ENCODE measurements around the gene KDM4B. TPM values are rescaled to one million over a fixed set of nuclear protein-coding genes. Genes with fewer than 3 reads are reported as not detected.

KDM4B gene
- total and polyA plus RNA-seq, 9 of the 15 experiments (the other 6 are each of a cell fraction or from before 2014, with no cell fraction given), result 0.21 to 29.9 (median 7.3) TPM

GRCh38 chr19:5063873-5064645 is 95.1 kb downstream of the KDM4B start:
- Histone ChIP-seq H2AFZ (ENCODE audit: low read depth, low read length) (no peak overlapping the region), H3K27me3 (ENCODE audit: control insufficient read depth in 2 of 2, insufficient read depth in 2 of 2, low read length in 2 of 2) (no peaks in the 10 kb centered on the region), H3K79me2 (ENCODE audit: control insufficient read depth, insufficient read depth, low read length) (no peaks in the 10 kb centered on the region), H3K27ac (ENCODE audit: extremely low read depth, low read depth, low read length) (no peak overlapping the region), H3K9ac (ENCODE audit: insufficient read depth in 1 of 2, low read depth in 2 of 2, low read length in 2 of 2) (no peak overlapping the region; a peak in 1 of 4 replicates), H3K9me3 (replicated peaks; ENCODE audit: control insufficient read depth, insufficient read depth, low read depth, low read length) (0 out of 2 replicates have a peak, but pooled peaks cover 6% of the 10 kb centered on the region), H3K4me2 (ENCODE audit: insufficient read depth, low read length) (no peak overlapping the region), H4K20me1 (replicated peaks; ENCODE audit: control insufficient read depth, insufficient read depth, low read length) (no peaks in the 10 kb centered on the region), H3K4me1 (replicated peaks in 1 of 2; ENCODE audit: control insufficient read depth in 2 of 2, insufficient read depth in 2 of 2, low read length in 2 of 2) (peaks cover 0 to 10% of the 10 kb centered on the region in 2 experiments; a peak in 1 of 5 replicates), H3K4me3 (no peak overlapping the region), H3K36me3 (ENCODE audit: control insufficient read depth, insufficient read depth, low read length) (peaks cover 5% of the 10 kb centered on the region; the same call in 2 of the 3 replicates), H3K9me1 (ENCODE audit: control insufficient read depth, insufficient read depth, low read length) (peaks cover 3% of the 10 kb centered on the region)
- ATAC-seq (no peak), FAIRE-seq (no peak), DNase-seq (ENCODE audit: extremely low read depth in 1 of 4, low spot score in 3 of 4) (no peak)
- in situ Hi-C loops (cut with MboI), result no loop called here
- ChIA-PET POLR2A (interaction anchor here (0.7 kb wide), 1 partner anchor 9 kb away, joined by 5 read pairs; no protein-coding TSS in a partner anchor), CTCF (ENCODE audit: low intra/inter-chr PET ratio) (no interaction called here)
- TF ChIP-seq HDAC1 (IDR thresholded peaks at IDR 0.05), result no peak
- TF ChIP-seq ZBTB12 (CRISPR knock-in tag; IDR thresholded peaks at IDR 0.05), result no peak
- no peak for TF ChIP-seq NFIC (IDR thresholded peaks at IDR 0.05)
- no peak for TF ChIP-seq CHCHD3 (CRISPR knock-in tag; IDR thresholded peaks at IDR 0.05)
- TF ChIP-seq ASH1L (IDR thresholded peaks at IDR 0.05; ENCODE audit: borderline replicate concordance, low read depth, partially characterized antibody), result no peak
- TF ChIP-seq THAP12 (CRISPR knock-in tag; IDR thresholded peaks at IDR 0.05), result no peak
- no peak for TF ChIP-seq MEIS2 (IDR thresholded peaks at IDR 0.05; ENCODE audit: partially characterized antibody)
- no peak for TF ChIP-seq U2AF2 (optimal IDR thresholded peaks at IDR 0.05; ENCODE audit: low read depth, low read length)
- TF ChIP-seq MECOM (CRISPR knock-in tag; IDR thresholded peaks at IDR 0.05), result no peak
- TF ChIP-seq HLTF (IDR thresholded peaks at IDR 0.05), result no peak
- TF ChIP-seq NR1H2 (CRISPR knock-in tag; IDR thresholded peaks at IDR 0.05), result no peak
- TF ChIP-seq CCNT2 (IDR thresholded peaks at IDR 0.05; ENCODE audit: borderline replicate concordance, extremely low read depth, insufficient read length, low read depth, low read length), result no peak
- TF ChIP-seq ZSCAN29 (IDR thresholded peaks at IDR 0.05), result no peak
- no peak for TF ChIP-seq HMG20A (CRISPR knock-in tag; conservative IDR thresholded peaks at IDR 0.05)
- TF ChIP-seq RBM15 (IDR thresholded peaks at IDR 0.05; ENCODE audit: insufficient read depth, low read length), result no peak
- no peak for TF ChIP-seq CBX3 (IDR thresholded peaks at IDR 0.05; ENCODE audit: borderline replicate concordance in 1 of 2, low read length in 2 of 2)
- TF ChIP-seq ZNF561 (CRISPR knock-in tag; conservative IDR thresholded peaks at IDR 0.05), result no peak
- TF ChIP-seq GABPB1 (CRISPR knock-in tag; IDR thresholded peaks at IDR 0.05), result no peak
- 90% methylated on average over 22 of the region's 38 CpGs for WGBS (ENCODE audit: insufficient coverage, low coverage, missing lambda C conversion rate)
- intact Hi-C loops (cut with micrococcal nuclease), result no loop called here
- BruUV-seq (replicated peaks), result no TSS peak
